Activated naive CD4-positive, alpha-beta T cell treated with anti-CD3 and anti-CD28 coated beads, Interleukin-2, amount 10 ng/mL, durations not matched to agents 7 days and 5 days (primary cell): ENCODE data around the gene PLCB4.

ENCODE experiments used
- CTCF ChIA-PET: fragments of 350-600 bp; sonication (Branson Sonifier 250); formaldehyde crosslinking; loops from one replicate; lab custom pipeline; 2021; ENCODE audit warnings: antibody characterized with exemption; lab: Charles Lee
- DNase-seq: peaks from one replicate; pipeline ENCODE4 v3.0.0-alpha.2; 2020
- H3K27ac Mint-ChIP-seq: one replicate; pipeline ENCODE4 v1.8.0; 2021; ENCODE audit warnings: mild to moderate bottlenecking, moderate library complexity, mixed read lengths
- H3K27me3 Mint-ChIP-seq: one replicate; pipeline ENCODE4 v1.8.0; 2021; ENCODE audit warnings: mild to moderate bottlenecking, mixed read lengths
- H3K36me3 Mint-ChIP-seq: one replicate; pipeline ENCODE4 v1.8.0; 2021; ENCODE audit warnings: mixed read lengths
- H3K4me1 Mint-ChIP-seq: one replicate; pipeline ENCODE4 v1.8.0; 2021; ENCODE audit warnings: mixed read lengths
- H3K4me3 Mint-ChIP-seq: one replicate; pipeline ENCODE4 v1.8.0; 2021; ENCODE audit warnings: mild to moderate bottlenecking, moderate library complexity, mixed read lengths
- H3K9me3 Mint-ChIP-seq: one replicate; pipeline ENCODE4 v1.8.0; 2021; ENCODE audit warnings: mixed read lengths

The PLCB4 gene

DNA sequence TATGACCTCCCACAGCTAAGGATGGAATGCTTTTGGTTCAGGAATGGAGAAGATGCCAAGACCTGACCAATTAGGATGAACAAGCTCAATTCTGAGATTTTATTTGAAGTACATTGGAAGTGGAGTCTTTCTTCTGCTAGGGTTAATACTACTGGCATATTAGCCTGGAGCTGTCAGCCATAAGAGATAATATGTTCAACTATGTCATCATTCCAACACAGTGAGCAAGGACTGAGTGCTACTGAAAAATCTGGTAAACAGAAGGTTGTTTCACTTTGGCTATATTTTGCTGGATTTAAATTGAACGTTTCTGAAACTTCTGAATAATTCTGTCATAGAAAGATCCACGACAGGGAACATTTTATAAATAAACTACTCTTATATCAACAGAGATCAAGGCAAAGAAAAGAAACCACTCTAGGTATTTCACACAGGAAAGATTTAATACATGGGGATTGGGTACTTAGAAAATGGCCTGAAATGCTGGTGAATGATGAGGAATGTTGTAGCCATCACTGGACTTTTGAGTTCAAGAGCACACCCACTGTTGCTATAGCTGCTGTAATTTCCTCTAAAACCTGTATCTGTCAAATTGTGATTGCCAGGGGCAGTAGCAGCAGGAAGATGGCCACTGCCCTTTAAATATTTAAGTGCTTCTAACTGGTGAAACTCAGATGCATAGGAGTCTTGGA lies 200.5 kb downstream of the PLCB4 start:
- H3K36me3 Mint-ChIP-seq, result no peaks in the 10 kb centered on the region
- DNase-seq, result no peak

DNA sequence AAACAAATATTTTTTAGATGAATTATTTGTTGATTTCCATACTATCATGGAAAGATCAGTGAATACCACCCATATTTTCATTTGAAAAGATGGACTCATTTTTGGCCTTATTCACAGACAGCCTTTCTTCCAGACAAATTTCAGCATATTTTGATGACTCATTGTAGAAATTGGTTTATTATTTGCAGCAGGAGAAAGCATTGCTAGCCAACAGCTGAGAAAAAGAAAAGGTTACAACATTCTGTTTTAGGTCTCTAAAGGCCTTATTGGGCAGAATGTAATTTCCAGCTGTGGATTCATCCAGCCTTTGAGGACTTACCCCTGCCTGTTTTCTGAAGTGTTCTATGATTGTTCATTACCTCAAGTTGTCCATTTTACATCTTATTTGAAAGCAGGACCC lies 201.9 kb downstream of the PLCB4 start:
- no peak overlapping the region for H3K4me3 Mint-ChIP-seq
- DNase-seq, result no peak
- H3K9me3 Mint-ChIP-seq, result peaks cover 8% of the 10 kb centered on the region
- H3K27me3 Mint-ChIP-seq, result no peaks in the 10 kb centered on the region
- H3K4me1 Mint-ChIP-seq, result no peaks in the 10 kb centered on the region
- CTCF ChIA-PET, result no interaction called here
- H3K36me3 Mint-ChIP-seq, result no peaks in the 10 kb centered on the region
- H3K27ac Mint-ChIP-seq, result no peak overlapping the region

More for the DNA sequence above, 200.5 kb downstream of the PLCB4 start:
- Mint-ChIP-seq H3K27me3 (no peaks in the 10 kb centered on the region), H3K4me1 (no peaks in the 10 kb centered on the region), H3K4me3 (no peak overlapping the region), H3K9me3 (peaks cover 2% of the 10 kb centered on the region), H3K27ac (no peak overlapping the region)
- CTCF ChIA-PET, result no interaction called here

- CTCF ChIA-PET, result no interaction called here
- no peaks in the 10 kb centered on the region for H3K36me3 Mint-ChIP-seq
- DNase-seq, result no peak
- H3K27me3 Mint-ChIP-seq, result no peaks in the 10 kb centered on the region
- H3K4me1 Mint-ChIP-seq, result no peaks in the 10 kb centered on the region
- H3K27ac Mint-ChIP-seq, result no peak overlapping the region
- H3K9me3 Mint-ChIP-seq, result peaks cover 11% of the 10 kb centered on the region
- H3K4me3 Mint-ChIP-seq, result no peak overlapping the region
Measured at GRCh38 chr20:9276966-9277468, 208.1 kb downstream of the PLCB4 start.

DNA sequence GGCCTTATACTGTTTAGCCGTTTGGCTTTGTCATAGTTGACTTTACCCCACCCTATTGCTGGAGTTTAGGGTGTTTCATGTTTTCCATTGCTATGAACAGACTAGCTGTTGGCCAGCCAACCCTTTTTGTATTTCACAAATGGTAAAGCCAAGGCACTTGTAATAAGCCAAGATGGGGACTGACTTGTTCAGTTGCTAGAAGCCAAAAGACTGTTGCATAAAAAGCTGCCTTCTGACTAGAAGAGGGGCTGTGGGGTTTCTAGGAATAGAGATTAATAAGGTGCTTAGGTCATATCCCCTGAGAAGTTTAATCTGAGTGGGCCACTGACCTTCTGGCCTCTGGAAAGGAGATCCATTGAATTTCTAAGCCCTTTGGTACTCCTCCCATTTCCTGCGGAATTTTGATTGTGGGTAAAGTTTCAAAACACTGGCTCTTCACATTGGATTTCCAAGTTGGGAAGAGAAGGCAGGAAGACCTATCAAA lies 211.1 kb downstream of the PLCB4 start:
- DNase-seq, result no peak
- Mint-ChIP-seq H3K27me3 (no peaks in the 10 kb centered on the region), H3K36me3 (no peaks in the 10 kb centered on the region), H3K4me3 (no peak overlapping the region), H3K27ac (no peak overlapping the region), H3K9me3 (peaks cover 6% of the 10 kb centered on the region), H3K4me1 (no peaks in the 10 kb centered on the region)
- CTCF ChIA-PET, result no interaction called here

- H3K36me3 Mint-ChIP-seq, result no peaks in the 10 kb centered on the region
- no peak overlapping the region for H3K27ac Mint-ChIP-seq
- no peak overlapping the region for H3K4me3 Mint-ChIP-seq
- H3K27me3 Mint-ChIP-seq, result no peaks in the 10 kb centered on the region
- no peaks in the 10 kb centered on the region for H3K4me1 Mint-ChIP-seq
- CTCF ChIA-PET, result no interaction called here
- DNase-seq, result no peak
- H3K9me3 Mint-ChIP-seq, result peaks cover 5% of the 10 kb centered on the region
Measured at GRCh38 chr20:9280666-9281065, 211.8 kb downstream of the PLCB4 start.

DNA sequence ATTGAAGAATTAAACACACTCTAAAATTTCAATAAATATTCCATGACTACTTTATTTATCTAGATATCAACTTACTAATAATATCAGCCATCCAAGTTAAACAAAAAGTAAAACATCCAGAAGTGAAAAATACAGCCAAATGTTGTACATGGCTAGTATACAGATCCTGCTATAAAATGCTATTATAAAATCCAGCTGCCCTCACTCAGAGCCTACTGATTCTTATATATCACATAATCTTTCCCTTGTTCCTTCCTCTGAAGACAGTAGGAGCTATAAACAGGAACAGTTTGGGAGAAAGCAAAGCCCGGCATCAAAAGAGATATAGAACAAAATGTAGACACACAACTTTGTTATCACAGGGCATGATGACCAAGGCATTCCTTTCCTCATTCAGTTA lies 212.9 kb downstream of the PLCB4 start:
- no peaks in the 10 kb centered on the region for H3K9me3 Mint-ChIP-seq
- no peak for DNase-seq
- H3K36me3 Mint-ChIP-seq, result no peaks in the 10 kb centered on the region
- CTCF ChIA-PET, result no interaction called here
- no peaks in the 10 kb centered on the region for H3K27me3 Mint-ChIP-seq
- H3K4me3 Mint-ChIP-seq, result no peak overlapping the region
- H3K4me1 Mint-ChIP-seq, result no peaks in the 10 kb centered on the region
- no peak overlapping the region for H3K27ac Mint-ChIP-seq

DNA sequence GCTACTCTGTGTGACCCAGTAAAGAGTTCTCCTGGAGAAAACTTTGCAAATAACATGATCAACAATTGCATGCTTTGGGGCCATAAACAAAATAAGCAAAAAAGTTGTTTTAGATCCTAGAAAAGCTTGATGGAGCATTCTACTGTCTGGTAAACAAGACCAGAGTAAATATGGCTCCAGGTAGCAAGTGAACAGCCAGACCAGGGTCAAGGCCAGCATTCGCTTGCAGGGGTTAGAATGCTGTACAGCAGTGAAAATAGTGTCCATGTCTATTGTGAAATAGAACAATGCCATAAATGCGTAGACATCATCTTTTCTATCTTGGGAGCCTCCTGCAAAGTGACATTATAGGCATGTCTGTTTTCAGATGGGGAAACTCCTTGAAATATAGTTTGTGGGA lies 216.7 kb downstream of the PLCB4 start:
- Mint-ChIP-seq H3K9me3 (no peaks in the 10 kb centered on the region), H3K36me3 (no peaks in the 10 kb centered on the region), H3K4me3 (no peak overlapping the region), H3K27me3 (no peaks in the 10 kb centered on the region), H3K4me1 (no peaks in the 10 kb centered on the region), H3K27ac (no peak overlapping the region)
- DNase-seq, result no peak
- CTCF ChIA-PET, result no interaction called here

- H3K9me3 Mint-ChIP-seq, result no peaks in the 10 kb centered on the region
- H3K27me3 Mint-ChIP-seq, result no peaks in the 10 kb centered on the region
- DNase-seq, result no peak
- CTCF ChIA-PET, result no interaction called here
- H3K36me3 Mint-ChIP-seq, result no peaks in the 10 kb centered on the region
- H3K4me3 Mint-ChIP-seq, result no peak overlapping the region
- H3K27ac Mint-ChIP-seq, result no peak overlapping the region
- no peaks in the 10 kb centered on the region for H3K4me1 Mint-ChIP-seq
Measured at GRCh38 chr20:9286501-9287461, 217.9 kb downstream of the PLCB4 start.

DNA sequence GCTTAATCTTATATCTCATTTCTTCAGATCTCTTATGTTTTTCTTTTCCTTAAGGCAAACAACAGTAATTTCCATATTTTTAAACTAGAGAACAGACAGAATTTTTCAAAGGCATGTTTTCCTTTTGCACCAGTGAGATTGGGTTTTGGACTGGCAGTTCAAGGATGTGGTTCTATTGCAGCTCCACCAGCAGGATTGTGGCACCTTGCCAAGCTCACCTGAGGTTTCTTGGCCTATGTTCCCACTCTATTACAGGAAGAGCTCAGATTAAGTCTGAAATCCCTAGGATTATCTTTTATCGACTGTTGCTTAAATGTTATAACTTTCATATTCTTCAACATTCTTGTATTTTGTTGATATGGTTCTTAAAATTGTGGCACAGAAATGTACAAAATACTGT lies 218.9 kb downstream of the PLCB4 start:
- H3K4me1 Mint-ChIP-seq, result no peaks in the 10 kb centered on the region
- no peak overlapping the region for H3K4me3 Mint-ChIP-seq
- H3K27ac Mint-ChIP-seq, result no peak overlapping the region
- DNase-seq, result no peak
- CTCF ChIA-PET, result interaction anchor here (0.7 kb wide), 1 partner anchor 57 kb away, joined by 3 read pairs; no protein-coding TSS in a partner anchor
- H3K36me3 Mint-ChIP-seq, result no peaks in the 10 kb centered on the region
- H3K27me3 Mint-ChIP-seq, result no peaks in the 10 kb centered on the region
- H3K9me3 Mint-ChIP-seq, result no peaks in the 10 kb centered on the region

- Mint-ChIP-seq H3K27ac (no peak overlapping the region), H3K4me1 (no peaks in the 10 kb centered on the region), H3K9me3 (no peaks in the 10 kb centered on the region), H3K27me3 (no peaks in the 10 kb centered on the region), H3K4me3 (no peak overlapping the region), H3K36me3 (no peaks in the 10 kb centered on the region)
- no peak for DNase-seq
- CTCF ChIA-PET, result no interaction called here
Measured at GRCh38 chr20:9290331-9290730, 221.4 kb downstream of the PLCB4 start.

- Mint-ChIP-seq H3K36me3 (no peaks in the 10 kb centered on the region), H3K4me3 (no peak overlapping the region), H3K27ac (no peak overlapping the region), H3K9me3 (no peaks in the 10 kb centered on the region), H3K4me1 (no peaks in the 10 kb centered on the region), H3K27me3 (no peaks in the 10 kb centered on the region)
- no peak for DNase-seq
- CTCF ChIA-PET, result no interaction called here
Measured at GRCh38 chr20:9293145-9293544, 224.3 kb downstream of the PLCB4 start.

- H3K4me1 Mint-ChIP-seq, result no peaks in the 10 kb centered on the region
- no peaks in the 10 kb centered on the region for H3K9me3 Mint-ChIP-seq
- no peak overlapping the region for H3K4me3 Mint-ChIP-seq
- no peaks in the 10 kb centered on the region for H3K36me3 Mint-ChIP-seq
- CTCF ChIA-PET, result no interaction called here
- no peaks in the 10 kb centered on the region for H3K27me3 Mint-ChIP-seq
- no peak for DNase-seq
- no peak overlapping the region for H3K27ac Mint-ChIP-seq
Measured at GRCh38 chr20:9294041-9294440, 225.2 kb downstream of the PLCB4 start.

- Mint-ChIP-seq H3K36me3 (no peaks in the 10 kb centered on the region), H3K4me3 (no peak overlapping the region), H3K27ac (no peak overlapping the region), H3K4me1 (no peaks in the 10 kb centered on the region), H3K27me3 (no peaks in the 10 kb centered on the region), H3K9me3 (no peaks in the 10 kb centered on the region)
- CTCF ChIA-PET, result no interaction called here
- no peak for DNase-seq
Measured at GRCh38 chr20:9298906-9299305, 230.0 kb downstream of the PLCB4 start.

- H3K4me3 Mint-ChIP-seq, result no peak overlapping the region
- CTCF ChIA-PET, result no interaction called here
- no peak overlapping the region for H3K27ac Mint-ChIP-seq
- no peaks in the 10 kb centered on the region for H3K36me3 Mint-ChIP-seq
- no peaks in the 10 kb centered on the region for H3K4me1 Mint-ChIP-seq
- H3K27me3 Mint-ChIP-seq, result no peaks in the 10 kb centered on the region
- DNase-seq, result no peak
- no peaks in the 10 kb centered on the region for H3K9me3 Mint-ChIP-seq
Measured at GRCh38 chr20:9300080-9300479, 231.2 kb downstream of the PLCB4 start.
